NT2/D1 (cell line): ENCODE data around the gene PLXNA2.

Experiments used
- SUZ12 ChIP-seq: IDR thresholded peaks from 2 replicates; pipeline ENCODE4 v1.6.1; 2011; ENCODE audit not compliant: insufficient read length, insufficient read depth; ENCODE audit errors: extremely low read depth
- YY1 ChIP-seq: IDR thresholded peaks from 2 replicates; pipeline ENCODE4 v1.6.1; 2011; ENCODE audit not compliant: insufficient read length, insufficient read depth
- ZNF274 ChIP-seq: IDR thresholded peaks from 2 replicates; pipeline ENCODE4 v1.6.1; 2011; ENCODE audit warnings: mild to moderate bottlenecking, low read depth, low read length

GRCh38 chr1:208010487-208011071, 233.6 kb downstream of the PLXNA2 start:
- no peak for TF ChIP-seq YY1
- no peak for TF ChIP-seq ZNF274
- TF ChIP-seq SUZ12: no peak
